AG09319 (cell line): ENCODE results near the gene CHRM4.

ENCODE experiments used
- DNase-seq: peaks from one replicate; pipeline ENCODE4 v3.0.0-alpha.2; 2010; ENCODE audit warnings: low read depth; ENCODE audit errors: extremely low read depth
- CTCF ChIP-seq: IDR thresholded peaks from 2 replicates; pipeline ENCODE4 v1.5.1; 2011; ENCODE audit warnings: low read depth, mild to moderate bottlenecking, inconsistent platforms, low read length, moderate library complexity

Gene CHRM4

GRCh38 chr11:46337626-46338345, 53.8 kb downstream of the CHRM4 start:
- TF ChIP-seq CTCF: no peak
- no peak for DNase-seq

- no peak for TF ChIP-seq CTCF
- DNase-seq: no peak
These were observed 54.9 kb downstream of the CHRM4 start for GRCh38 chr11:46336563-46337180.

GRCh38 chr11:46335890-46336562, 55.5 kb downstream of the CHRM4 start:
- DNase-seq: no peak
- TF ChIP-seq CTCF: no peak

GRCh38 chr11:46335271-46335670, 56.3 kb downstream of the CHRM4 start:
- no peak for DNase-seq

GRCh38 chr11:46334211-46334610, 57.4 kb downstream of the CHRM4 start:
- DNase-seq: no peak

More at GRCh38 chr11:46335271-46335670, 56.3 kb downstream of the CHRM4 start:
- TF ChIP-seq CTCF: no peak

More at GRCh38 chr11:46334211-46334610, 57.4 kb downstream of the CHRM4 start:
- no peak for TF ChIP-seq CTCF
